ENCODE data around the gene ALDH8A1.

DNA sequence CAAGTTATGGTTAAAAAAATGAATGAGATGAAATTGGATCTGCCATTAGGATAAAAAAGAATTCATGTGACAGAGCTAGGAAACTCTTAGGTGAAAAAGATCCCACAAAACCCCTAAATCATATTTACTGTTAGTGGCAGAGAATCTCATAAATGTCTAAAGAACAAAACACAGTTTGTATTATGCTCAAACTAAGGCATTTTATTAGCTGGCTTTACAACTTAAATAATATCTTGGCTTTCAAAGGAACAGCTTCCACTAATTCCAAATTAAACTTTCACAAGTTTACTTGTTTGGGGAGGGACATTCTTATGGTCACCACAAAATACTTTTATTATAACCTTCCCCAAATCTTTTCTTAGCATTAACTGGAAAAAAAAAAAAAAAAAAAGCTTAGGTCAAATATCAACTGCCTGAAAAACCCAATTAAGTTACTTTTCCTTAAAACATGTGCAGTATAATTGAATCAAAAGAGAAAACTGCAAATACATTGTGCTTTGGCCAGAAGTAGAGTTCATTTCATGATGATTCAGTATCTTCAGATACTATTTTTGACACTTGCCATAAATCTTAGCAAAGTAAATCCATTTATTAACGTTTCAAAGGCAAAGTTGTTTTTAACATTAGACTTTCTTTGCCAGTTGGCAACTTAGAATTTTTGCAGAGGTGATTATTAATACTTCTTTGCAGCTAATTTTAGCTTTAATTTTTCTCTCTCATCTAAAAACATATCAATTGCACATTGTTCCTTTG, 14.7 kb upstream of the ALDH8A1 start:
- TF ChIP-seq, protein P1, sequence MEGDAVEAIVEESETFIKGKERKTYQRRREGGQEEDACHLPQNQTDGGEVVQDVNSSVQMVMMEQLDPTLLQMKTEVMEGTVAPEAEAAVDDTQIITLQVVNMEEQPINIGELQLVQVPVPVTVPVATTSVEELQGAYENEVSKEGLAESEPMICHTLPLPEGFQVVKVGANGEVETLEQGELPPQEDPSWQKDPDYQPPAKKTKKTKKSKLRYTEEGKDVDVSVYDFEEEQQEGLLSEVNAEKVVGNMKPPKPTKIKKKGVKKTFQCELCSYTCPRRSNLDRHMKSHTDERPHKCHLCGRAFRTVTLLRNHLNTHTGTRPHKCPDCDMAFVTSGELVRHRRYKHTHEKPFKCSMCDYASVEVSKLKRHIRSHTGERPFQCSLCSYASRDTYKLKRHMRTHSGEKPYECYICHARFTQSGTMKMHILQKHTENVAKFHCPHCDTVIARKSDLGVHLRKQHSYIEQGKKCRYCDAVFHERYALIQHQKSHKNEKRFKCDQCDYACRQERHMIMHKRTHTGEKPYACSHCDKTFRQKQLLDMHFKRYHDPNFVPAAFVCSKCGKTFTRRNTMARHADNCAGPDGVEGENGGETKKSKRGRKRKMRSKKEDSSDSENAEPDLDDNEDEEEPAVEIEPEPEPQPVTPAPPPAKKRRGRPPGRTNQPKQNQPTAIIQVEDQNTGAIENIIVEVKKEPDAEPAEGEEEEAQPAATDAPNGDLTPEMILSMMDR (IDR thresholded peaks at IDR 0.05; ENCODE audit: low read depth, low read length, poor library complexity, severe bottlenecking): no peak
- no peak for TF ChIP-seq EZH2phosphoT487 (IDR thresholded peaks at IDR 0.05; ENCODE audit: borderline replicate concordance, low read length)

All from DOHH2 (cell line).